Lower leg skin (tissue), 4 donors: Measurements from ENCODE around the gene TBC1D19. TPM values are rescaled to one million over a fixed set of nuclear protein-coding genes. Genes with fewer than 3 reads are reported as not detected.

ENCODE experiments used
- DNase-seq, 2 donors: peaks; one replicate each; pipeline ENCODE4 v3.0.0-alpha.2; 2019; ENCODE audit warnings: low spot score in 2 of 2
- H3K4me3 ChIP-seq: fragments of 200-600 bp; sonication (generic); 2 replicates; pipeline ENCODE4 v1.5.1; 2017; ENCODE audit warnings: mild to moderate bottlenecking, low read depth; ENCODE audit not compliant: poor library complexity, severe bottlenecking
- CTCF ChIP-seq, 3 donors: fragments of 450-650 bp; IDR thresholded peaks; one replicate each; pipeline ENCODE4 v1.5.1; 2016; ENCODE audit warnings: antibody characterized with exemption in 3 of 3, mild to moderate bottlenecking in 3 of 3, moderate library complexity in 2 of 3
- POLR2A ChIP-seq, 2 donors: fragments of 450-650 bp; IDR thresholded peaks; one replicate each; pipeline ENCODE4 v1.6.1; 2016 to 2017; ENCODE audit warnings: antibody characterized with exemption in 2 of 2, mild to moderate bottlenecking in 1 of 2, moderate library complexity in 1 of 2
- WGBS, 2 donors: methylation state at CpG; one replicate each; pipeline ENCODE4 v1.1.5; 2018; 5-methylcytosine and 5-hydroxymethylcytosine counted together
- intact Hi-C: fragments of 100-400 bp; cut with DNase I; formaldehyde crosslinking; loops from one replicate; pipeline ENCODE4 v1.15.0; 2023; ENCODE audit warnings: low total_unique reads
- total RNA-seq, 4 donors: library from RNA; depleted of rRNA; stranded (reverse); fragments of >200 nt; gene quantifications; one replicate each; pipeline ENCODE4 v1.1.0, GENCODE V29; 2016

The TBC1D19 gene
- total RNA-seq, 4 donors from 2014 or later, result 7.5 to 15.7 (median 9.0) TPM

DNA sequence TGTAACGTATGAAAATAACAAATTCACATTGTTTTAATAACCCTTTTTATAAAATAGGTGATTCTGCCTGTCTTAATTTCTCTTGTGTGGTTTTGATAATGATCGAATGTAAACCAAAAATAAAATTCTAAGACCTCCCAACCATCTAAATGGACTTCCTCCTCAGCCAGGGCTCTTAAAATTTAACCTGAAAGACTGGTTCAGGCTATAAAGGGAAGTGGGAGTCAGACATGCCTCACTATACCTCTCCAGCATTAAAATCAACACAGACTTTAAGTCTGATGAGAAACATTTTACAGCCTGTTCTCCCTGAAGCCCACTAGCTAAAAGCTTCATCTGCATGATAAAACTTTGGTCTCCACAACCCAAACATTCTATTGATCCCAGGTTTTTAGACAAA, 179.2 kb downstream of the TBC1D19 start:
- 80 to 85% methylated on average over 2 of the region's 2 CpGs for WGBS, 2 donors
- no peak for DNase-seq
- no peak for TF ChIP-seq CTCF (IDR thresholded peaks at IDR 0.05)
- no peak for TF ChIP-seq POLR2A (IDR thresholded peaks at IDR 0.05)
- H3K4me3 ChIP-seq, result no peak overlapping the region
- intact Hi-C loops, result no loop called here

GRCh38 chr4:26763648-26764047, 179.8 kb downstream of the TBC1D19 start:
- H3K4me3 ChIP-seq, result no peak overlapping the region
- 92 to 94% methylated on average over 3 of the region's 3 CpGs for whole genome bisulfite sequencing, 2 donors
- intact Hi-C loops, result no loop called here
- no peak for DNase-seq
- no peak for TF ChIP-seq CTCF (IDR thresholded peaks at IDR 0.05)

DNA sequence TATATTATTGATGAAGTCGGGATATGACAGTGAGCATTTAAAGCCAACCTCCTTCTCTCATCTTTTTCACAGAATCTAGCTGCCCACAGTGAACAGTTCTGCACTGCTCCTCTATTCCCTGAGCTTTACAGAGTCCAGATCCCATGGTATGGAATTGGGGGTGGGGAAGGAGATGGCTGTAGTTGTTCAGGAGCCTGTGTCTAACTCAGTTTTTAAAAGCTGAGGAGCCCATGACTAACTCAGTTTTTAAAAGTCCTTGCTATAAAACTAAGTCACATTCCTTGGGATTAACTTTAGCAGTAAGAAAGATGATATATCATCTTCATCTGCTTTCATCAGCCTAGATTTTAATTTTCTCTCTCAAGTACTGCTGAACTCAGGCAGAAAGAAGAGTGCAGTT, 180.3 kb downstream of the TBC1D19 start:
- TF ChIP-seq CTCF (IDR thresholded peaks at IDR 0.05) (no peak), POLR2A (IDR thresholded peaks at IDR 0.05) (no peak)
- WGBS, 2 donors, result 100% methylated on average over 1 of the region's 1 CpG
- intact Hi-C loops, result no loop called here
- no peak overlapping the region for H3K4me3 ChIP-seq
- DNase-seq, result no peak

DNA sequence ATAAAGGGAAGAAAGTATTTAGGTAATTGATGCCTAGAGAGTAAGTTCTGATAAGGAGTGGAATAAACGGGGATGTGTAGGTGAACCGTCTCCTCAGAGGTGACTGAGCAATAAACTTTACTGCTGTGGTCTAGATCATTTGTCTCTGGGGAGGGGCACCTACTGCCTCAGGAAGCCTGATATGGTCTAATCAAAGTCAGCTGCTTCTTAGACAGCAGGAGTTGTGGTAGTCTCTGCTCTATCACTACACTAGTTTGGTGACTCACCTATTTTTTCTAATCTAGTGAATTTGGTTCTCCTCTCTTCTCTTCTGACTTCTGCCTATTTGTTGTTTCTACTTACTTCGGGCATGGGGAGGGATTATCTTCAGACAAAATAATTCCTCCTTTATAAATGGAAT, 181.6 kb downstream of the TBC1D19 start:
- H3K4me3 ChIP-seq, result no peak overlapping the region
- intact Hi-C loops, result no loop called here
- no peak for TF ChIP-seq POLR2A (IDR thresholded peaks at IDR 0.05)
- no peak for TF ChIP-seq CTCF (IDR thresholded peaks at IDR 0.05)
- no peak for DNase-seq
- WGBS, 2 donors, result 84 to 98% methylated on average over 3 of the region's 3 CpGs

- 88 to 94% methylated on average over 2 of the region's 2 CpGs for WGBS, 2 donors
- DNase-seq, result no peak
- H3K4me3 ChIP-seq, result no peak overlapping the region
- TF ChIP-seq CTCF (IDR thresholded peaks at IDR 0.05) (no peak), POLR2A (IDR thresholded peaks at IDR 0.05) (no peak)
- intact Hi-C loops, result no loop called here
Observed at GRCh38 chr4:26766141-26766540, 182.3 kb downstream of the TBC1D19 start.

GRCh38 chr4:26772096-26772873, 188.4 kb downstream of the TBC1D19 start:
- 82 to 84% methylated on average over 5 of the region's 5 CpGs for WGBS, 2 donors
- DNase-seq, result no peak
- intact Hi-C loops, result no loop called here
- no peak overlapping the region for H3K4me3 ChIP-seq
- TF ChIP-seq POLR2A (IDR thresholded peaks at IDR 0.05) (no peak), CTCF (IDR thresholded peaks at IDR 0.05) (no peak)
